Fibroblast of skin of left biceps (primary cell): ENCODE results near the gene MMAA.
A peak's percentile ranks its signal among the peaks of the same experiment; 100 is the strongest.
"Not testable (repeated sequence)": the region's sequence is repeated elsewhere in the genome, so short reads cannot be mapped to it uniquely, and the experiment has no call there.

Source experiments
- DNase-seq, 2 experiments: peaks; one replicate each; pipeline ENCODE4 v3.0.0-alpha.2; 2013; ENCODE audit warnings: low read depth in 2 of 2

Gene MMAA

GRCh38 chr4:145618932-145619638 is at the start of gene MMAA:
MMAA (plus strand) TSS chr4:145619385; CDS start chr4:145639140, 19,755 bp downstream.
- peak; percentile 74 to 82 for DNase-seq

- DNase-seq = not testable (repeated sequence)
These were observed 44.6 kb upstream of the MMAA start for GRCh38 chr4:145574546-145574945.

GRCh38 chr4:145580906-145581305 is 38.3 kb upstream of the MMAA start:
- DNase-seq = no peak

GRCh38 chr4:145583191-145584055 is 35.8 kb upstream of the MMAA start:
- DNase-seq = no peak

DNA sequence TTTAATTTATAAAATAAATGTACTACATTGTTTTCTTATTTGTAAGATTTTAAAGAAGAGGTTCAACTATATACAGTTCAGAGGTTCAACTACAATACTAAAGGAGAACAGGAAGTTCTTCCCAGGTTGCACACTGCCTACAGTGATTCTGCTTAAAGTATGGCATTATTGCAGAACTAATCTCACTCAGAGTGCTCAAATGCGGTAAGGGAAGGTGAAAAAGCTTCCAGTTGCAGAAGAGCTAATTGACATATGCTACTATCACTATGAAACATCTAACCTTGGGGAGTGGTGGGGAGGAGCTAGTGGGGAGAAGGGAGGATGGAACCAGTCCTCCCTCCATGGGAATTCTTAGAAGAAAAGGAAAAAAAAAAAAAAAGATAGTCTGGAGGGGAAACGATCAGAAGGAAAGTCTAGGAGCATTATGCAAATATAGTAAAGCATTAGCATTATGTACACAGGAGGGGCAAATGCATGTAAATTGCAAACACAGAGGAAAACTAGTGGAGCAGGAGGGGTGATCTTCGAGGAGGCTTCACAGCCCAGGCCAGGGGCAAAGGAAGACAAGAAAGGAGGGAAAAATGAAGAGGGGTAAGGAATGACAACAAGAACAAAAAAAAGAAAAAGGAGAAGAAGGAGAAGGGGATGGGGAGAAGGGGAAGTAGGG is 32.0 kb upstream of the MMAA start:
- DNase-seq = no peak

- not testable (repeated sequence) for DNase-seq
These were observed 29.8 kb upstream of the MMAA start for GRCh38 chr4:145589381-145589780.

DNA sequence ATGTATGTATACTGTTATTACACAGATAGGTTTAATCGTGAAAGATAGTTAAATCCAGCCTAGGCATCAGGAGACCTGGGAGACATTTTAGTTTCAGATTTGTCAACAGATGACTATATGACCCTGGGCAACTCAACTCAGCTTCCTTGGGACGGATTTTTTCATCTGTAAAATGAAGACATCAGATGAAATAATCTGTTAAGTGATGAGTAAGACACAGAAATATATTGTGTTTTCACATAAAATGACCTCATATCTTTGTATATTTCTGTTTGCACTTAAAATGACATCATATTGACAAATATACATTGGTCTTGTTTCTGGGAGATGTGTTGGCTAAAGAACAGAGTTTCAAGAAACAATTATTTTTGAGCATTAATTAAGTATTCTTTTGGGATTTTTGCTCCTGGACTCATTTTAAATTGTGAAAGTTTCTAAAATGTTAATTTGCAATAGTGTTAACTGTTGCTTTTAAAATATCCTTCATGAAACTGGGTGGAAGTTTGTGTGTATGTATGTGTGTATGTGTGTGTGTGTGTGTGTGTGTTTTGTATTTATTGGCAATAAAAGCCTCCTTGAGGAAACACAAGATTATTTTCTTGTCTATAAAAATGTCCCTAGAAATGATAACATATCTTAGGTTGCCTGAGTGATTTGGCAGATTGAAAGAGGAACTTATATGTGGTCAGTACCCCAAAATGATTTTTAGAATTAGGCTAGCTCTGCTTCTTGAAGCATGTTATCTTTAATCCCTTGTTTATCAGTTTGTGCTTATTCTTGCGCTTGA is 29.1 kb upstream of the MMAA start:
- no peak for DNase-seq

GRCh38 chr4:145602129-145602760 is 16.9 kb upstream of the MMAA start:
- no peak for DNase-seq

DNA sequence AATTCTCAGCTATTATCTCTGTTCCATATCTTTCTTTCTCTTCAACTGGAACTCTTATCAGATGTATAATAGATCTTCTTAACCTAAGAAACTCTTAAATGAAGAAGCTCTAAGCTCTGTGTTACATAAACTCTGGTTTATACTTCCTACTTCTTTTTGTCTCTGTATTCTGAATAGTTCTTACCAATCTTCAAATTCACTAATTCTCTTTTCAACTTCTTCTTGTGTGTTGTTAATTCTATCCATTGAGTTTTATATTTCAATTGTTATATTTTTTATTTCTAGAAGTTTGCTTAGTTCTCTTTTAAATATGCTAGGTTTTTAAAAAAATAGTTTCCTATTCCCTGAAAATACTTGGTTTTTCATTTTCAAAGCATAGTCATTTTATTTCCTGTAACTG is 13.2 kb upstream of the MMAA start:
- no peak for DNase-seq

- DNase-seq = peak in 1 of 2 experiments; percentile 42
These were observed 9.4 kb upstream of the MMAA start for GRCh38 chr4:145609481-145610427.

DNA sequence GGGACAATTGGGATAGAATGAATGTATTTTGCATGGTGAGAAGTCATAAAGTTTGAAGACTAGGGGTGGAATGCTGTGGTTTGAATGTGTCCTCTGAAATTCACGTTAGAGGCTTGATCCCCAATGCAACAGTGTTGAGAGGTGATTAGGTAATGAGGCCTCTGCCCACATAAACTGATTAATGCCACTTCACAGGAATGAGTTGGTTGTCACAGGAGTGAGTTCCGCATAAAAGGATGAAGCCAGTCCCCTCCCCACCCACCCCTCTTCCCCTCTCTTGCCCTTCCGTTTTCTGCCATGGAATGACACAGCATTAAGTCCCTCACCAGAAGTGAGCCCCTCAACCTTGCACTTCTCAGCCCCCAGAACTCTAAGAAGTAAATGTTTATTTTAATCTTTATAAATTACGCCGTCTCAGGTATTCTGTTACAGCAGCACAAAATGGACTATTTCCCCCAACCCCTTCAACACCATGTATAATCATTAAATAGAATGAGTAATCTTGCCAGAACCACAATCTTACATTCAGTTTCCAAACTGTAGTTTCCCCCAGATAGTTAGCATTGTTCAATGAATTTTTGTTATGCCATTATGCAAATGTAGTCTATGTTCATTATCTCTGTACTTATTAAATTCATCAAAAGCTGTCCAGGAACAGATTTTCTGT is 5.5 kb upstream of the MMAA start:
- no peak for DNase-seq

DNA sequence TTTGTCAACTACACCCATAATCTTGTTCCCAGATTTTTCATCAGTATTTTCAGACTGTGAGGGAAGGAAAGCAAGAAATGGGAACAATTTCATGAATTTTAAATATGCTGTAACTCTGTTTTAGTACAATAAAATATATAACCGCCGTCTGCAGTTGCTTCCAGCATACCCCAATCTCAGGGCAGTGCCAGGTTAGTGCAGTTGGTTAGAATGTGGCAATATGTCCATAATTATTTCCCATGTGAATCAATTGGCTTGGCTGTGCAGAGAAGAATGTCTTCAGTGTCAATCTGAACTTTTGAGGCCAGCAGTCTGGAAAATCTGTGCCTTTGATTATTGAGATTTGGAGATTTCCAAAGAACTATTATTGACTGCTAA is 5.0 kb upstream of the MMAA start:
- DNase-seq = no peak

DNA sequence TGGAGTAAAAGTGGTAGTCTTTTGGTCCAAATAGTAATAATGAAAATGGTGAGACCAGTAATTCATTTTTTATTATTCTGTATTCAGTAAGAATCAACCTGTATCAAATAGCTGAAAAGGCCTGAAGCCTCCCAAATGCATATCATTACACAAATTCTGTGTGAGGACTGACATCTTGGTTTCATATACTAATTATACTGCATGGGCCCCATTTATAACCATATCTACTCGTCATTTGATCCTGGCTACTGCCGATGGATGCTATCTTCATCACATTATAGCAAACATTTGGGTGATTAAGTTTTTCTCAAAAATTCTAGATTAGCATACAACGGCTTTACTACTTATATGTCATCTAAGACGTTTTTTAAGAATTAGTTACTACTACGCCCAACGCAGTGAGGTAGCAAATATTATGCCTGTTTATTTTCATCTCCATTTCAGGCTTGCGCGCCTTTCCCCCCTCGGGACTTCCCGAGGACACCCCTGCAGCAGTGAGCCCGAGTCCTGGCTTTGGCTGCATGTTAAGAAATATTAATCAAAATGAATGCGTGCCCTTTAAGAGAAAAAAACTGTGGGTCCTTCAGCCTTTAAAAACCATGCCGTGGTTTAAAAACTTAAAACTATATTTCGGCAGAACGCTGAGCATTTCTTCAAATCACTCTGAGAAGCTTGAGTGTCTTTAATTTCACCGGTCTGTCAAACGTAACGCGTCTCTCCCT is 814 bp upstream of the MMAA start:
- DNase-seq = no peak

DNA sequence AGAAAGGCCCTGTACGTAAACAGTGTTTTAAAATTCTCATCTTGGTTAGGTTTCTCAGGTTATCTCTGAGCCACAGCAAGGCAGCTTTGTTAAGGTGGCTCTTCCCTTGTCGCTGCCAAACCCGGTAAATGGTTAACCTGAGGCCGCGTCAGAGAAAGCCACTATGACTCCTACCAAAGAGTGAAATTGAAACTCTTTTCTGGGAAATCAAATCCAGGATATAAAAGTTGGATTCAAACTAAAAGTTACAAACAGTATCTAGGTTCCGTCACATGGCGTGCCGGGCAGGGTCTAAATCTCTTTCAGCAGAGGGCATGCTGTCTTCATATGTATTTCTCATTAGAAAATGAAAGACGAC is 433 bp downstream of the MMAA start:
- no peak for DNase-seq

DNA sequence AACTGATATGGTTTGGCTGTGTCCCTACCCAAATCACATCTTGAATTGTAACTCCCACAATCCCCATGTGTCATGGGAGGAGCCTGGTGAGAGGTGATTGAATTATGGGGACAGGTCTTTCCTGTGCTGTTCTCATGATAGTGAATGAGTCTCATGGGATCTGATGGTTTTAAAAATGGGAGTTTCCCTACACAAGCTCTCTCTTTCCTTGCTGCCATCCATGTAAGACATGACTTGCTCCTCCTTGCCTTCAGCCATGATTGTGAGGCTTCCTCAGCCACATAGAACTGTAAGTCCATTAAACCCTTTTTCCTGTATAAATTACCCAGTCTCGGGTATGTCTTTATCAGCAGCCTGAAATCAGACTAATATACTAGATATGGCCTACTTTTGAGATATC is 2.9 kb downstream of the MMAA start:
- not testable (repeated sequence) for DNase-seq

DNA sequence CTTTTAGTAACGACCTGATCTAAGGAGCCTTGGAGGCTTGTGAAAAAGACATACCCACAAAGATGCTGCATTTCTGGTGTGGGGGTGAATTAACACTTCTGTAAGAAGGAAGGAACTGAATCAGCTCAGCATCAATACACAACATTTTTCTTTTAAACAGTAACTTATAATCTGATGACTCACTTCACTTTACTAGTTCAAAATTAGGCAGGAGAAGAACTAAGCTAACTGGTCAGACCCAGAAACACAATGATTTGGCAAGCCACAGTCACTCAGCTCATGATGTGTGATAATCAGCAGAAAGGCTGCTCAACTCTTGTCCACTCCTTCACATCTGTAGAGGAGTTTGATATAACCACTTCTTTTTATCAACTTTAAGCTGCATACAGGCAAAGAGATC is 4.6 kb downstream of the MMAA start:
- peak in 1 of 2 experiments; percentile 22 for DNase-seq

GRCh38 chr4:145625677-145626622 is 6.8 kb downstream of the MMAA start:
- no peak for DNase-seq

GRCh38 chr4:145626623-145626982 is 7.4 kb downstream of the MMAA start:
- DNase-seq = no peak
